ENCODE measurements around the gene GRIK3.

DNA sequence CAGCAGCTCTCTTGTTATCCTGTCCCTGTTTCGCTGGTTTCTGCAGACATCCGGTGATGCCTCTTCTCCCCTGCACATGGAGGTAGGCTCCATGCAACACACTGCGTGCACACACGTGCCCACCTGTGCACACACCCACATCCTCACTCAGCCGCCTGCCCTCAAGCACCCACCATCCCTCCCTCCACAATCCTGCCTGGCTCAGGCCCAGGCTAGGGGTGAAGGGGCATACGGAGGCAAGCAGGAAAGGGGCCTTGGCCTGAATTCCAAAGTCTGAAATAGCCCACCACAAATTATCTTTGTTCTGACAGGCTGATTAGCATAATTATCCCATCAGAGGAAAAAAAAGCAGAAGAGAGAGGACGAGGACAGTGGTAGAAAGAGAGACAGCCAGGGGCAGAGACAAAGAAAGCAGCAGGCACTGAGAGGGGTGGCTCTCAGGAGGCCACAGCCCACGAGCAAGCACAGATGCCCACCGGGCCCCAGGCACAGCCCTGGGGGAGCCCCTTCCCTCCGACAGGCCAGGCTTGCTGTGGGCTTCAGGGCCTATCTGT lies 73.2 kb downstream of the GRIK3 start:
- TF ChIP-seq, protein P1, sequence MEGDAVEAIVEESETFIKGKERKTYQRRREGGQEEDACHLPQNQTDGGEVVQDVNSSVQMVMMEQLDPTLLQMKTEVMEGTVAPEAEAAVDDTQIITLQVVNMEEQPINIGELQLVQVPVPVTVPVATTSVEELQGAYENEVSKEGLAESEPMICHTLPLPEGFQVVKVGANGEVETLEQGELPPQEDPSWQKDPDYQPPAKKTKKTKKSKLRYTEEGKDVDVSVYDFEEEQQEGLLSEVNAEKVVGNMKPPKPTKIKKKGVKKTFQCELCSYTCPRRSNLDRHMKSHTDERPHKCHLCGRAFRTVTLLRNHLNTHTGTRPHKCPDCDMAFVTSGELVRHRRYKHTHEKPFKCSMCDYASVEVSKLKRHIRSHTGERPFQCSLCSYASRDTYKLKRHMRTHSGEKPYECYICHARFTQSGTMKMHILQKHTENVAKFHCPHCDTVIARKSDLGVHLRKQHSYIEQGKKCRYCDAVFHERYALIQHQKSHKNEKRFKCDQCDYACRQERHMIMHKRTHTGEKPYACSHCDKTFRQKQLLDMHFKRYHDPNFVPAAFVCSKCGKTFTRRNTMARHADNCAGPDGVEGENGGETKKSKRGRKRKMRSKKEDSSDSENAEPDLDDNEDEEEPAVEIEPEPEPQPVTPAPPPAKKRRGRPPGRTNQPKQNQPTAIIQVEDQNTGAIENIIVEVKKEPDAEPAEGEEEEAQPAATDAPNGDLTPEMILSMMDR (conservative IDR thresholded peaks at IDR 0.05 in 1 of 2, IDR thresholded peaks at IDR 0.05 in 1 of 2; ENCODE audit: low read depth in 1 of 2, low read length in 2 of 2) = no peak
- TF ChIP-seq EZH2 (IDR thresholded peaks at IDR 0.05; ENCODE audit: low read length, missing control alignments) = no peak

Measured in fibroblast of lung (primary cell).